K562 (cell line): Measurements from ENCODE around the gene TBX1. TPM values are rescaled to one million over a fixed set of nuclear protein-coding genes. Genes with fewer than 3 reads are reported as not detected.

Experiments used
- ARNT ChIP-seq, 2 experiments: fragments of 450-650 bp; IDR thresholded peaks; 2 replicates each; pipeline ENCODE4 v1.6.1; 2016; ENCODE audit warnings: mild to moderate bottlenecking in 1 of 2
- CBFA2T2 ChIP-seq: fragments of 450-650 bp; conservative IDR thresholded peaks from 2 replicates; pipeline ENCODE4 v1.6.1; 2017; ENCODE audit warnings: mild to moderate bottlenecking
- CBFA2T3 ChIP-seq: fragments of 450-650 bp; IDR thresholded peaks from 2 replicates; pipeline ENCODE4 v1.6.1; 2017
- ESRRA ChIP-seq: fragments of 450-650 bp; IDR thresholded peaks from 2 replicates; pipeline ENCODE4 v1.6.1; 2014; ENCODE audit warnings: low read depth, mild to moderate bottlenecking, moderate library complexity, borderline replicate concordance
- FUS ChIP-seq: fragments of 200-400 bp; formaldehyde crosslinking; optimal IDR thresholded peaks from 2 replicates; pipeline ENCODE3; 2017; ENCODE audit warnings: low read depth, low read length
- GATAD2B ChIP-seq: fragments of 450-650 bp; IDR thresholded peaks from 2 replicates; pipeline ENCODE4 v1.6.1; 2017; ENCODE audit warnings: mild to moderate bottlenecking, borderline replicate concordance
- KDM2B ChIP-seq: fragments of 250-450 bp; sonication (Bioruptor Pico); IDR thresholded peaks from 2 replicates; pipeline ENCODE4 v1.8.0; 2021; ENCODE audit warnings: mild to moderate bottlenecking, moderate library complexity
- KLF16 ChIP-seq: IDR thresholded peaks from 2 replicates; pipeline ENCODE4 v1.6.1; 2016; ENCODE audit warnings: antibody characterized with exemption
- MED1 ChIP-seq: sonication (generic); formaldehyde crosslinking; IDR thresholded peaks from 2 replicates; pipeline ENCODE4 v1.8.1; 2023; ENCODE audit warnings: missing genetic modification reagents, borderline replicate concordance
- MTA2 ChIP-seq: fragments of 450-650 bp; IDR thresholded peaks from 2 replicates; pipeline ENCODE4 v1.6.1; 2016; ENCODE audit warnings: low read depth
- PHF8 ChIP-seq: fragments of 200-600 bp; sonication (generic); IDR thresholded peaks from 2 replicates; pipeline ENCODE4 v1.6.1; 2012; ENCODE audit warnings: mixed run types, mild to moderate bottlenecking, inconsistent platforms, low read length, moderate library complexity, borderline replicate concordance
- SAFB ChIP-seq: fragments of 200-400 bp; formaldehyde crosslinking; IDR thresholded peaks from 2 replicates; pipeline ENCODE4 v1.6.1; 2017; ENCODE audit warnings: low read depth, low read length, borderline replicate concordance
- SMC3 ChIP-seq: conservative IDR thresholded peaks from 2 replicates; pipeline ENCODE4 v1.6.1; 2011; ENCODE audit warnings: low read depth, low read length, improper control_type of control experiment; ENCODE audit not compliant: insufficient read depth
- SPI1 ChIP-seq: IDR thresholded peaks from 2 replicates; pipeline ENCODE4 v1.6.1; 2011; ENCODE audit warnings: low read depth, low read length, control low read depth, borderline replicate concordance
- TCF7 ChIP-seq: sonication (generic); IDR thresholded peaks from 2 replicates; pipeline ENCODE4 v1.6.1; 2016; ENCODE audit warnings: antibody characterized with exemption, borderline replicate concordance
- TEAD2 ChIP-seq: fragments of 450-650 bp; IDR thresholded peaks from 2 replicates; pipeline ENCODE4 v1.6.1; 2016; ENCODE audit warnings: missing genetic modification characterization, control low read depth, missing compliant biosample characterization
- THRAP3 ChIP-seq: fragments of 450-650 bp; IDR thresholded peaks from 2 replicates; pipeline ENCODE4 v1.6.1; 2016; ENCODE audit warnings: mild to moderate bottlenecking, inconsistent platforms, borderline replicate concordance
- ZNF12 ChIP-seq: sonication (generic); formaldehyde crosslinking; IDR thresholded peaks from 2 replicates; pipeline ENCODE4 v1.4.0; 2020; ENCODE audit warnings: mild to moderate bottlenecking, missing genetic modification reagents
- ZNF224 ChIP-seq: sonication (generic); formaldehyde crosslinking; IDR thresholded peaks from 2 replicates; pipeline ENCODE4 v1.8.0; 2022; ENCODE audit warnings: mild to moderate bottlenecking, missing genetic modification reagents
- ZNF436 ChIP-seq: fragments of 250-450, 450-650 bp; sonication (Bioruptor Pico); formaldehyde crosslinking; IDR thresholded peaks from 2 replicates; pipeline ENCODE4 v1.7.0; 2020; ENCODE audit warnings: mild to moderate bottlenecking
- ZNF583 ChIP-seq: fragments of 250-450 bp; sonication (Bioruptor Pico); IDR thresholded peaks from 2 replicates; pipeline ENCODE4 v1.4.0; 2020
- ZNF780A ChIP-seq: fragments of 250-450 bp; sonication (Bioruptor Pico); IDR thresholded peaks from 2 replicates; pipeline ENCODE4 v1.5.0; 2021; ENCODE audit warnings: mild to moderate bottlenecking
- polyA plus RNA-seq, 8 experiments: library from polyadenylated mRNA; depleted of rRNA in 4 of 8; stranded (reverse) in 5 of 8; unstranded in 3 of 8; fragments of >200 nt; fragmentation: Nextera tagmentation in 2 of 8; fragmentation: Illumina TruSeq in 1 of 8; extraction: Ambion mirVana in 2 of 8; extraction: Trizol in 1 of 8; gene quantifications; 2 replicates each; pipeline versions ENCODE4 v1.2.1 to v1.2.3, GENCODE V29; 2011 to 2014; ENCODE audit warnings: inconsistent platforms in 1 of 8, missing spikeins in 1 of 8
- total RNA-seq, 7 experiments: library from RNA; depleted of rRNA in 6 of 7; stranded (reverse); fragments of >200 nt in 6 of 7; fragmentation: Illumina TruSeq in 2 of 7; extraction: Trizol in 2 of 7; gene quantifications; 2 replicates each; pipeline versions ENCODE4 v1.2.1 to v1.2.3, GENCODE V29; 2011 to 2021; ENCODE audit warnings: low replicate concordance in 1 of 7
- TF ChIP-seq, protein P1 (sequence below): fragments of 450-650 bp; IDR thresholded peaks from 2 replicates; pipeline ENCODE4 v1.7.0; 2016; ENCODE audit warnings: borderline replicate concordance
- TF ChIP-seq, protein P2 (sequence below): sonication (generic); formaldehyde crosslinking; IDR thresholded peaks from 2 replicates; pipeline ENCODE4 v1.8.0; 2022; ENCODE audit warnings: mild to moderate bottlenecking, missing genetic modification reagents
- TF ChIP-seq, protein P3 (sequence below): IDR thresholded peaks from 2 replicates; pipeline ENCODE4 v1.6.1; 2011; ENCODE audit warnings: borderline replicate concordance, low read depth, mild to moderate bottlenecking, moderate library complexity, low read length; ENCODE audit not compliant: insufficient read depth, poor library complexity, severe bottlenecking

Gene TBX1
- total and polyA plus RNA-seq, 9 of the 15 experiments (the other 6 are each of a cell fraction or from before 2014, with no cell fraction given) = 0.07 to 35.0 (median 3.9) TPM

DNA sequence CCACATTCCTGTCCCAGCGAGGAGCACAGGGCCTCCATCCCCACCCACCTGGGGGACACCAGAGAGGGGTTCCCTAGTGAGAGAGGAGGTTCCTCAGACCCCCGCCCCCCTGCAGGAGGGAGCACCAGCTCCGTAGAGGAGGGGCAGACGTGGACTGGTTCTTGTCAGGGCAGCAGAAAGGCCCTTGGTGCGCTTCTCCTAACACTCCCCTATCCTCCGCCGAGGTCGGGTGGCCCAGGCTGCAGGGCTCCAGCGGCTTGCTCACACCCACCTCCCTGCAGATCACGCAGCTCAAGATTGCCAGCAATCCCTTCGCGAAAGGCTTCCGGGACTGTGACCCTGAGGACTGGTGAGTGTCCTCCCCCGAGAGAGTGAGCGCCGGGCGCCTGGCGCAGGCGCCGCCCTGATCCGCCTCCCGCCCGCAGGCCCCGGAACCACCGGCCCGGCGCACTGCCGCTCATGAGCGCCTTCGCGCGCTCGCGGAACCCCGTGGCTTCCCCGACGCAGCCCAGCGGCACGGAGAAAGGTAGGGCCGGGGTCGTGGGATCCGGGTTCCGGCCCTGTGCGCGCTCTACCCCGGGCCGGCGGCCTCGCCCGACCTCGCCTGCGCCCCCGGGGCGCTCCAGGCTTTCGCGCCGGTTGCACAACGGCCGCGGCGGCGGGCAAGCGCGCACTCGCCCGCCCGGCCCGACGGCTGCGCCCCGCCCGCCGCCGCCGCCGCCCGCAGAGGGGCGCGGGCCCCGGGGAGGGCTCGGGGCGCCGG is 5.1 kb downstream of the TBX1 start (continued):
- TF ChIP-seq, protein P1, sequence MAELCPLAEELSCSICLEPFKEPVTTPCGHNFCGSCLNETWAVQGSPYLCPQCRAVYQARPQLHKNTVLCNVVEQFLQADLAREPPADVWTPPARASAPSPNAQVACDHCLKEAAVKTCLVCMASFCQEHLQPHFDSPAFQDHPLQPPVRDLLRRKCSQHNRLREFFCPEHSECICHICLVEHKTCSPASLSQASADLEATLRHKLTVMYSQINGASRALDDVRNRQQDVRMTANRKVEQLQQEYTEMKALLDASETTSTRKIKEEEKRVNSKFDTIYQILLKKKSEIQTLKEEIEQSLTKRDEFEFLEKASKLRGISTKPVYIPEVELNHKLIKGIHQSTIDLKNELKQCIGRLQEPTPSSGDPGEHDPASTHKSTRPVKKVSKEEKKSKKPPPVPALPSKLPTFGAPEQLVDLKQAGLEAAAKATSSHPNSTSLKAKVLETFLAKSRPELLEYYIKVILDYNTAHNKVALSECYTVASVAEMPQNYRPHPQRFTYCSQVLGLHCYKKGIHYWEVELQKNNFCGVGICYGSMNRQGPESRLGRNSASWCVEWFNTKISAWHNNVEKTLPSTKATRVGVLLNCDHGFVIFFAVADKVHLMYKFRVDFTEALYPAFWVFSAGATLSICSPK = no peak
- TF ChIP-seq SPI1 = no peak
- TF ChIP-seq TCF7 = no peak
- no peak for TF ChIP-seq ZNF436 (CRISPR knock-in tag)
- no peak for TF ChIP-seq ZNF12 (CRISPR knock-in tag)
- TF ChIP-seq TEAD2 (tag) = no peak
- peak; percentile 66; the same call in 1 of the 2 replicates for TF ChIP-seq SAFB
- no peak for TF ChIP-seq ZNF224 (CRISPR knock-in tag)
- TF ChIP-seq, protein P2, sequence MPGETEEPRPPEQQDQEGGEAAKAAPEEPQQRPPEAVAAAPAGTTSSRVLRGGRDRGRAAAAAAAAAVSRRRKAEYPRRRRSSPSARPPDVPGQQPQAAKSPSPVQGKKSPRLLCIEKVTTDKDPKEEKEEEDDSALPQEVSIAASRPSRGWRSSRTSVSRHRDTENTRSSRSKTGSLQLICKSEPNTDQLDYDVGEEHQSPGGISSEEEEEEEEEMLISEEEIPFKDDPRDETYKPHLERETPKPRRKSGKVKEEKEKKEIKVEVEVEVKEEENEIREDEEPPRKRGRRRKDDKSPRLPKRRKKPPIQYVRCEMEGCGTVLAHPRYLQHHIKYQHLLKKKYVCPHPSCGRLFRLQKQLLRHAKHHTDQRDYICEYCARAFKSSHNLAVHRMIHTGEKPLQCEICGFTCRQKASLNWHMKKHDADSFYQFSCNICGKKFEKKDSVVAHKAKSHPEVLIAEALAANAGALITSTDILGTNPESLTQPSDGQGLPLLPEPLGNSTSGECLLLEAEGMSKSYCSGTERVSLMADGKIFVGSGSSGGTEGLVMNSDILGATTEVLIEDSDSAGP = no peak
- no peak for TF ChIP-seq ZNF780A (CRISPR knock-in tag)
- TF ChIP-seq MED1 = no peak
- TF ChIP-seq PHF8 = peak; percentile 37; the same call in 1 of the 2 replicates
- no peak for TF ChIP-seq FUS
- TF ChIP-seq CBFA2T2 = no peak
- TF ChIP-seq MTA2 = no peak
- TF ChIP-seq CBFA2T3 = 0 out of 2 replicates have a peak, but pooled peaks have one; percentile 2
- TF ChIP-seq THRAP3 = no peak
- TF ChIP-seq ZNF583 (CRISPR knock-in tag) = no peak
- TF ChIP-seq ARNT (IDR thresholded peaks at IDR 0.05) = no peak
- TF ChIP-seq SMC3 = 0 out of 2 replicates have a peak, but pooled peaks have one; percentile 7
- TF ChIP-seq, protein P3, sequence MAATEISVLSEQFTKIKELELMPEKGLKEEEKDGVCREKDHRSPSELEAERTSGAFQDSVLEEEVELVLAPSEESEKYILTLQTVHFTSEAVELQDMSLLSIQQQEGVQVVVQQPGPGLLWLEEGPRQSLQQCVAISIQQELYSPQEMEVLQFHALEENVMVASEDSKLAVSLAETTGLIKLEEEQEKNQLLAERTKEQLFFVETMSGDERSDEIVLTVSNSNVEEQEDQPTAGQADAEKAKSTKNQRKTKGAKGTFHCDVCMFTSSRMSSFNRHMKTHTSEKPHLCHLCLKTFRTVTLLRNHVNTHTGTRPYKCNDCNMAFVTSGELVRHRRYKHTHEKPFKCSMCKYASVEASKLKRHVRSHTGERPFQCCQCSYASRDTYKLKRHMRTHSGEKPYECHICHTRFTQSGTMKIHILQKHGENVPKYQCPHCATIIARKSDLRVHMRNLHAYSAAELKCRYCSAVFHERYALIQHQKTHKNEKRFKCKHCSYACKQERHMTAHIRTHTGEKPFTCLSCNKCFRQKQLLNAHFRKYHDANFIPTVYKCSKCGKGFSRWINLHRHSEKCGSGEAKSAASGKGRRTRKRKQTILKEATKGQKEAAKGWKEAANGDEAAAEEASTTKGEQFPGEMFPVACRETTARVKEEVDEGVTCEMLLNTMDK = no peak
- TF ChIP-seq KDM2B (CRISPR knock-in tag) = no peak; the same call in 1 of the 2 replicates
- no peak for TF ChIP-seq GATAD2B
- no peak for TF ChIP-seq ESRRA
- no peak for TF ChIP-seq KLF16
